ENCODE measurements around the gene CCDC57. TPM values are rescaled to one million over a fixed set of nuclear protein-coding genes. Genes with fewer than 3 reads are reported as not detected.

The CCDC57 gene
- total and polyA plus RNA-seq, 9 of the 15 experiments (the other 6 are each of a cell fraction or from before 2014, with no cell fraction given), result 0.83 to 36.2 (median 13.6) TPM

DNA sequence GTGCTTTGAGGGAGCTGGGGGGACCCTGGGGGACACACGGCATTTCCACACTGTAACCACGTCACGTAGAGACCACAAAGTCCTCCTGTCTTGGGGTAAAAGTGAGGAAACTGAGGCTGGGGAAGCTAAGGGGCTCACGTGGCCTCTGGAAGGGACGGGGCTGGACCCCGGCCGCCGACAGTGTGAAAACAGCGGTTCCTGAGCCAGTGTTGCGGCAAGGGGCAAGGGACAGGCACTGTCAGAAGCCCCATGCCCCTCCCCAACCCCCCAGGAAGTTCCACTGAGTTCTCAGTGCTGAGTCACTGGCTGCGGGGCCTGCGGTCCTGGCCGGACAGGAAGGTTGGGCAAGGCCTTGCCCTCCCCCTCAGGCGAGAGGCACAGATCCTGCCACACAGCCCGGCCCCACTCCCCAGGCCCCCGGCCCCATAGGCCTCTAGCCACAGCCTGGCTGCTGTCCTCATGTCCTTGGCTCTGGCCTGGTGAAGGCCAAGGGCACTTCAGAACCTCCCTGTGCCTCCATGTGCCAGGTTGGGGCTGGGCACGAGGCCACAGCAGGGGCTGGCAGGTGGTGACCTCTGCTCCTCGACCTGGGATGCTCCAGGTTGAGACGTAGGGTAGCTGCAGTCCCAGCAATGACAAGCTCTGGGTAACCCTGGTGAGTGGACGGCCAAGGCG, 5.0 kb upstream of the CCDC57 start (continued):
- TF ChIP-seq MEIS2 (IDR thresholded peaks at IDR 0.05; ENCODE audit: partially characterized antibody), result no peak
- TF ChIP-seq STAG1 (CRISPR knock-in tag; IDR thresholded peaks at IDR 0.05; ENCODE audit: borderline replicate concordance), result no peak
- TF ChIP-seq ETV6 (IDR thresholded peaks at IDR 0.05; ENCODE audit: borderline replicate concordance in 1 of 2, low read depth in 2 of 2, low read length in 1 of 2), result no peak
- no peak for TF ChIP-seq ETV6 (CRISPR knock-in tag; IDR thresholded peaks at IDR 0.05; ENCODE audit: borderline replicate concordance)
- TF ChIP-seq, protein P1, sequence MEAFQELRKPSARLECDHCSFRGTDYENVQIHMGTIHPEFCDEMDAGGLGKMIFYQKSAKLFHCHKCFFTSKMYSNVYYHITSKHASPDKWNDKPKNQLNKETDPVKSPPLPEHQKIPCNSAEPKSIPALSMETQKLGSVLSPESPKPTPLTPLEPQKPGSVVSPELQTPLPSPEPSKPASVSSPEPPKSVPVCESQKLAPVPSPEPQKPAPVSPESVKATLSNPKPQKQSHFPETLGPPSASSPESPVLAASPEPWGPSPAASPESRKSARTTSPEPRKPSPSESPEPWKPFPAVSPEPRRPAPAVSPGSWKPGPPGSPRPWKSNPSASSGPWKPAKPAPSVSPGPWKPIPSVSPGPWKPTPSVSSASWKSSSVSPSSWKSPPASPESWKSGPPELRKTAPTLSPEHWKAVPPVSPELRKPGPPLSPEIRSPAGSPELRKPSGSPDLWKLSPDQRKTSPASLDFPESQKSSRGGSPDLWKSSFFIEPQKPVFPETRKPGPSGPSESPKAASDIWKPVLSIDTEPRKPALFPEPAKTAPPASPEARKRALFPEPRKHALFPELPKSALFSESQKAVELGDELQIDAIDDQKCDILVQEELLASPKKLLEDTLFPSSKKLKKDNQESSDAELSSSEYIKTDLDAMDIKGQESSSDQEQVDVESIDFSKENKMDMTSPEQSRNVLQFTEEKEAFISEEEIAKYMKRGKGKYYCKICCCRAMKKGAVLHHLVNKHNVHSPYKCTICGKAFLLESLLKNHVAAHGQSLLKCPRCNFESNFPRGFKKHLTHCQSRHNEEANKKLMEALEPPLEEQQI (IDR thresholded peaks at IDR 0.05), result no peak
- no peak for TF ChIP-seq SMARCC2 (IDR thresholded peaks at IDR 0.05; ENCODE audit: low read depth)
- no peak for TF ChIP-seq NRF1 (conservative IDR thresholded peaks at IDR 0.05 in 1 of 2, IDR thresholded peaks at IDR 0.05 in 1 of 2)
- TF ChIP-seq SPI1 (IDR thresholded peaks at IDR 0.05; ENCODE audit: borderline replicate concordance, low read depth, low read length), result no peak
- peak; percentile 69; the same call in 1 of the 2 replicates for TF ChIP-seq JUND (IDR thresholded peaks at IDR 0.05; ENCODE audit: borderline replicate concordance, low read depth, low read length)
- TF ChIP-seq JUND (tag; IDR thresholded peaks at IDR 0.05; ENCODE audit: borderline replicate concordance, low read depth, low read length), result peak; percentile 35; the same call in 1 of the 3 replicates
- TF ChIP-seq SMARCA4 (IDR thresholded peaks at IDR 0.05), result peak; percentile 27; the same call in 1 of the 2 replicates
- peak; percentile 0; the same call in 1 of the 2 replicates for TF ChIP-seq MYC (IDR thresholded peaks at IDR 0.05; ENCODE audit: low read depth, low read length)
- TF ChIP-seq MYC (CRISPR knock-in tag; IDR thresholded peaks at IDR 0.05; ENCODE audit: borderline replicate concordance, low read depth), result no peak
- no peak for TF ChIP-seq CHCHD3 (CRISPR knock-in tag; IDR thresholded peaks at IDR 0.05)
- no peak for TF ChIP-seq ZNF174 (CRISPR knock-in tag; IDR thresholded peaks at IDR 0.05)
- TF ChIP-seq E2F4 (CRISPR knock-in tag; IDR thresholded peaks at IDR 0.05; ENCODE audit: low read depth), result no peak
- TF ChIP-seq ETV1 (tag; conservative IDR thresholded peaks at IDR 0.05; ENCODE audit: low read depth), result peak; percentile 86
- TF ChIP-seq MTA2 (IDR thresholded peaks at IDR 0.05; ENCODE audit: low read depth), result no peak
- no peak for TF ChIP-seq EGR1 (conservative IDR thresholded peaks at IDR 0.05)
- TF ChIP-seq, protein P2, sequence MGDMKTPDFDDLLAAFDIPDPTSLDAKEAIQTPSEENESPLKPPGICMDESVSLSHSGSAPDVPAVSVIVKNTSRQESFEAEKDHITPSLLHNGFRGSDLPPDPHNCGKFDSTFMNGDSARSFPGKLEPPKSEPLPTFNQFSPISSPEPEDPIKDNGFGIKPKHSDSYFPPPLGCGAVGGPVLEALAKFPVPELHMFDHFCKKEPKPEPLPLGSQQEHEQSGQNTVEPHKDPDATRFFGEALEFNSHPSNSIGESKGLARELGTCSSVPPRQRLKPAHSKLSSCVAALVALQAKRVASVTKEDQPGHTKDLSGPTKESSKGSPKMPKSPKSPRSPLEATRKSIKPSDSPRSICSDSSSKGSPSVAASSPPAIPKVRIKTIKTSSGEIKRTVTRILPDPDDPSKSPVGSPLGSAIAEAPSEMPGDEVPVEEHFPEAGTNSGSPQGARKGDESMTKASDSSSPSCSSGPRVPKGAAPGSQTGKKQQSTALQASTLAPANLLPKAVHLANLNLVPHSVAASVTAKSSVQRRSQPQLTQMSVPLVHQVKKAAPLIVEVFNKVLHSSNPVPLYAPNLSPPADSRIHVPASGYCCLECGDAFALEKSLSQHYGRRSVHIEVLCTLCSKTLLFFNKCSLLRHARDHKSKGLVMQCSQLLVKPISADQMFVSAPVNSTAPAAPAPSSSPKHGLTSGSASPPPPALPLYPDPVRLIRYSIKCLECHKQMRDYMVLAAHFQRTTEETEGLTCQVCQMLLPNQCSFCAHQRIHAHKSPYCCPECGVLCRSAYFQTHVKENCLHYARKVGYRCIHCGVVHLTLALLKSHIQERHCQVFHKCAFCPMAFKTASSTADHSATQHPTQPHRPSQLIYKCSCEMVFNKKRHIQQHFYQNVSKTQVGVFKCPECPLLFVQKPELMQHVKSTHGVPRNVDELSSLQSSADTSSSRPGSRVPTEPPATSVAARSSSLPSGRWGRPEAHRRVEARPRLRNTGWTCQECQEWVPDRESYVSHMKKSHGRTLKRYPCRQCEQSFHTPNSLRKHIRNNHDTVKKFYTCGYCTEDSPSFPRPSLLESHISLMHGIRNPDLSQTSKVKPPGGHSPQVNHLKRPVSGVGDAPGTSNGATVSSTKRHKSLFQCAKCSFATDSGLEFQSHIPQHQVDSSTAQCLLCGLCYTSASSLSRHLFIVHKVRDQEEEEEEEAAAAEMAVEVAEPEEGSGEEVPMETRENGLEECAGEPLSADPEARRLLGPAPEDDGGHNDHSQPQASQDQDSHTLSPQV (IDR thresholded peaks at IDR 0.05), result peak; percentile 96
- TF ChIP-seq HMG20A (CRISPR knock-in tag; conservative IDR thresholded peaks at IDR 0.05), result no peak
- TF ChIP-seq MYNN (IDR thresholded peaks at IDR 0.05), result peak; percentile 88; the same call in 1 of the 2 replicates
- no peak for TF ChIP-seq MYNN (CRISPR knock-in tag; IDR thresholded peaks at IDR 0.05)
